Measurements from ENCODE around the gene ZFYVE26.

Gene ZFYVE26

GRCh38 chr14:67787673-67788072 lies 28.7 kb downstream of the ZFYVE26 start:
- no peak for DNase-seq (ENCODE audit: low read depth)
- TF ChIP-seq, protein P1, sequence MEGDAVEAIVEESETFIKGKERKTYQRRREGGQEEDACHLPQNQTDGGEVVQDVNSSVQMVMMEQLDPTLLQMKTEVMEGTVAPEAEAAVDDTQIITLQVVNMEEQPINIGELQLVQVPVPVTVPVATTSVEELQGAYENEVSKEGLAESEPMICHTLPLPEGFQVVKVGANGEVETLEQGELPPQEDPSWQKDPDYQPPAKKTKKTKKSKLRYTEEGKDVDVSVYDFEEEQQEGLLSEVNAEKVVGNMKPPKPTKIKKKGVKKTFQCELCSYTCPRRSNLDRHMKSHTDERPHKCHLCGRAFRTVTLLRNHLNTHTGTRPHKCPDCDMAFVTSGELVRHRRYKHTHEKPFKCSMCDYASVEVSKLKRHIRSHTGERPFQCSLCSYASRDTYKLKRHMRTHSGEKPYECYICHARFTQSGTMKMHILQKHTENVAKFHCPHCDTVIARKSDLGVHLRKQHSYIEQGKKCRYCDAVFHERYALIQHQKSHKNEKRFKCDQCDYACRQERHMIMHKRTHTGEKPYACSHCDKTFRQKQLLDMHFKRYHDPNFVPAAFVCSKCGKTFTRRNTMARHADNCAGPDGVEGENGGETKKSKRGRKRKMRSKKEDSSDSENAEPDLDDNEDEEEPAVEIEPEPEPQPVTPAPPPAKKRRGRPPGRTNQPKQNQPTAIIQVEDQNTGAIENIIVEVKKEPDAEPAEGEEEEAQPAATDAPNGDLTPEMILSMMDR (IDR thresholded peaks at IDR 0.05; ENCODE audit: low read depth, low read length, missing control alignments): no peak
- in situ Hi-C loops (cut with HindIII; ENCODE audit: low sequenced_read_pairs): no loop called here
- no peak overlapping the region for H3K4me3 ChIP-seq (ENCODE audit: low read depth, low read length)

- no peak for DNase-seq (ENCODE audit: low read depth)
- TF ChIP-seq, protein P1 (IDR thresholded peaks at IDR 0.05; ENCODE audit: low read depth, low read length, missing control alignments): no peak
Observed at GRCh38 chr14:67785270-67786109, 30.9 kb downstream of the ZFYVE26 start.

GRCh38 chr14:67784244-67784823 lies 32.1 kb downstream of the ZFYVE26 start:
- no peak overlapping the region for H3K4me3 ChIP-seq (ENCODE audit: low read depth, low read length)
- DNase-seq (ENCODE audit: low read depth): no peak
- TF ChIP-seq, protein P1 (IDR thresholded peaks at IDR 0.05; ENCODE audit: low read depth, low read length, missing control alignments): no peak
- in situ Hi-C loops (cut with HindIII; ENCODE audit: low sequenced_read_pairs): no loop called here

More at GRCh38 chr14:67785270-67786109, 30.9 kb downstream of the ZFYVE26 start:
- no peak overlapping the region for H3K4me3 ChIP-seq (ENCODE audit: low read depth, low read length)
- in situ Hi-C loops (cut with HindIII; ENCODE audit: low sequenced_read_pairs): no loop called here

DNA sequence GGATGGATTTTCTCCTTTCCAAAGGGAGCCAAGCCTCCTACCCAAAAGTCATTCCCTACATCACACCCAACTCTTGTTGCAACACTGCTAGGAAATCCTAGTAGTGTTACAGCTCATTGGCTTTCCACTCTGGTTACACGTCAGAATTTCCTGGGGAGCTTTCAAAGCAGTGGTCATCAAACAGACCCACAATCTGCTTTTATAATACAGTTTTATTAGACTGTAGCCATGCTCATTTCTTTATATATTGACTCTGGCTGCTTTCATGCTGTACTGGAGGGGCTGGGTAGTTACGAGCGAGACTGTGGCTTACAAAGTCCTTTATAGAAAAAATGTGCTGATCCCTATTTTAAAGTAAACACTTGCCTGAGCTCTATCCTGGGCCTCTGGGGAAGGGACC lies 34.3 kb downstream of the ZFYVE26 start:
- in situ Hi-C loops (cut with HindIII; ENCODE audit: low sequenced_read_pairs): no loop called here
- no peak for DNase-seq (ENCODE audit: low read depth)
- TF ChIP-seq, protein P1 (IDR thresholded peaks at IDR 0.05; ENCODE audit: low read depth, low read length, missing control alignments): no peak
- H3K4me3 ChIP-seq (ENCODE audit: low read depth, low read length): no peak overlapping the region

- no peak overlapping the region for H3K4me3 ChIP-seq (ENCODE audit: low read depth, low read length)
- in situ Hi-C loops (cut with HindIII; ENCODE audit: low sequenced_read_pairs): no loop called here
- DNase-seq (ENCODE audit: low read depth): no peak
- TF ChIP-seq, protein P1 (IDR thresholded peaks at IDR 0.05; ENCODE audit: low read depth, low read length, missing control alignments): no peak
Observed at GRCh38 chr14:67778792-67779191, 37.6 kb downstream of the ZFYVE26 start.

DNA sequence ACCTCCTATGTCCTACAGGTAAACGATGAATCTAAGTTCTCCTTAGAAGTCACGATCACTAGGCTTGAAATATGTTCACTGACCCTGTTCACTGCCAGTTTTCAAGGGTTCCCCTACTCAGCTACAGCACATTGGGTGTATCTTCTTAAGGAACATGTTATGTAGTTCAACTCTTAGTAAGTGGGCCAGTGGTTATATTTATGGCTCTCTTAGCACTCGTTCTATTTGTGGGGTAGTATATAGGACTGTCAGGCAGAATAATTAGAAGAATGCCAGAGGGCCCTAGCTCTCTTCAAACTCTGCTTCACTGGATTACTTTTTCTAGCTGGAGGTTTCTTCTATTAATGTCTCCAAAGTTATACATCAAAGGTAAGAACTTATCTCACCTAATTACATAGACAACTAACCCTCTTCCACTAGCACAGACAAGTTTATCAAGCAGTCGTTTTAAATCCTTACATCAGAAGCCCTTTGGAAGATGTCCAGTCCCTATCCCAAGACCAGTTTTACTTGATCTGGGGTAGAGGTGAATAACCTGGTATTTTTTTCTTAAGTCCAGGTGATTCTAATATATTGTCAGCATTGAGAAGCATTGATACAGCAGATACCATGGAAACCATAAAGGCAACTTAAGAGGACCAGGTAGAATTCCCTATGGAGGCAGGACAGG lies 39.6 kb downstream of the ZFYVE26 start:
- no peak overlapping the region for H3K4me3 ChIP-seq (ENCODE audit: low read depth, low read length)
- DNase-seq (ENCODE audit: low read depth): no peak
- in situ Hi-C loops (cut with HindIII; ENCODE audit: low sequenced_read_pairs): no loop called here
- TF ChIP-seq, protein P1 (IDR thresholded peaks at IDR 0.05; ENCODE audit: low read depth, low read length, missing control alignments): no peak
